GM23248 (cell line): ENCODE results near the gene PTPN2.

Experiments
- EZH2 ChIP-seq: fragments of 200-600 bp; sonication (generic); IDR thresholded peaks from 2 replicates; pipeline ENCODE4 v1.6.1; 2018; ENCODE audit warnings: antibody characterized with exemption, mild to moderate bottlenecking; ENCODE audit not compliant: insufficient read depth, poor library complexity, severe bottlenecking
- EZH2phosphoT487 ChIP-seq: fragments of 200-600 bp; sonication (generic); IDR thresholded peaks from 2 replicates; pipeline ENCODE4 v1.6.1; 2018; ENCODE audit warnings: antibody characterized with exemption, moderate library complexity, mild to moderate bottlenecking, low read depth; ENCODE audit not compliant: insufficient read depth

GRCh38 chr18:12860530-12860929, 23.5 kb downstream of the PTPN2 start:
- TF ChIP-seq EZH2phosphoT487 = no peak
- TF ChIP-seq EZH2 = no peak
